ENCODE measurements around the gene PNLIPRP2.

PNLIPRP2 gene

GRCh38 chr10:116679351-116679750 lies 58.6 kb downstream of the PNLIPRP2 start:
- H3K4me2 ChIP-seq (ENCODE audit: low read length), result no peak overlapping the region
- H4K20me1 ChIP-seq (ENCODE audit: control insufficient read depth, insufficient read depth, low read depth, low read length), result no peaks in the 10 kb centered on the region
- H3K79me2 ChIP-seq (ENCODE audit: control insufficient read depth, low read length), result no peaks in the 10 kb centered on the region
- no peaks in the 10 kb centered on the region for H3K36me3 ChIP-seq (ENCODE audit: control insufficient read depth, low read length)
- H3K27ac ChIP-seq (ENCODE audit: low read depth, low read length), result no peak overlapping the region
- H3K27me3 ChIP-seq (ENCODE audit: control insufficient read depth, low read length), result no peaks in the 10 kb centered on the region
- H3K4me1 ChIP-seq (ENCODE audit: control insufficient read depth, low read length), result no peaks in the 10 kb centered on the region
- H3F3A ChIP-seq (ENCODE audit: control insufficient read depth, insufficient read depth), result no peaks in the 10 kb centered on the region
- no peak for TF ChIP-seq EZH2phosphoT487 (IDR thresholded peaks at IDR 0.05; ENCODE audit: borderline replicate concordance, low read length)
- TF ChIP-seq CTCF (IDR thresholded peaks at IDR 0.05; ENCODE audit: low read depth, low read length, poor library complexity, severe bottlenecking), result no peak
- no peak overlapping the region for H3K4me3 ChIP-seq (ENCODE audit: low read length)
- H3K9me2 ChIP-seq (replicated peaks; ENCODE audit: control insufficient read depth, low read length), result no peaks in the 10 kb centered on the region
- no peaks in the 10 kb centered on the region for H3K9me3 ChIP-seq (ENCODE audit: control insufficient read depth, insufficient read depth, low read length)

GRCh38 chr10:116683166-116683565 lies 62.4 kb downstream of the PNLIPRP2 start:
- H4K20me1 ChIP-seq (ENCODE audit: control insufficient read depth, insufficient read depth, low read depth, low read length), result no peaks in the 10 kb centered on the region
- H3K4me2 ChIP-seq (ENCODE audit: low read length), result no peak overlapping the region
- H3K9me2 ChIP-seq (replicated peaks; ENCODE audit: control insufficient read depth, low read length), result no peaks in the 10 kb centered on the region
- no peak overlapping the region for H3K4me3 ChIP-seq (ENCODE audit: low read length)
- no peaks in the 10 kb centered on the region for H3K4me1 ChIP-seq (ENCODE audit: control insufficient read depth, low read length)
- H3K9me3 ChIP-seq (ENCODE audit: control insufficient read depth, insufficient read depth, low read length), result no peaks in the 10 kb centered on the region
- H3F3A ChIP-seq (ENCODE audit: control insufficient read depth, insufficient read depth), result no peaks in the 10 kb centered on the region
- H3K36me3 ChIP-seq (ENCODE audit: control insufficient read depth, low read length), result no peaks in the 10 kb centered on the region
- H3K27ac ChIP-seq (ENCODE audit: low read depth, low read length), result no peak overlapping the region
- TF ChIP-seq EZH2phosphoT487 (IDR thresholded peaks at IDR 0.05; ENCODE audit: borderline replicate concordance, low read length) (no peak), CTCF (IDR thresholded peaks at IDR 0.05; ENCODE audit: low read depth, low read length, poor library complexity, severe bottlenecking) (no peak)
- H3K27me3 ChIP-seq (ENCODE audit: control insufficient read depth, low read length), result no peaks in the 10 kb centered on the region
- no peaks in the 10 kb centered on the region for H3K79me2 ChIP-seq (ENCODE audit: control insufficient read depth, low read length)

GRCh38 chr10:116683821-116684220 lies 63.1 kb downstream of the PNLIPRP2 start:
- no peak for TF ChIP-seq EZH2phosphoT487 (IDR thresholded peaks at IDR 0.05; ENCODE audit: borderline replicate concordance, low read length)
- no peak for TF ChIP-seq CTCF (IDR thresholded peaks at IDR 0.05; ENCODE audit: low read depth, low read length, poor library complexity, severe bottlenecking)
- Histone ChIP-seq H3K9me3 (ENCODE audit: control insufficient read depth, insufficient read depth, low read length) (no peaks in the 10 kb centered on the region), H3K4me1 (ENCODE audit: control insufficient read depth, low read length) (no peaks in the 10 kb centered on the region), H3K4me3 (ENCODE audit: low read length) (no peak overlapping the region), H3K27me3 (ENCODE audit: control insufficient read depth, low read length) (no peaks in the 10 kb centered on the region), H3K36me3 (ENCODE audit: control insufficient read depth, low read length) (no peaks in the 10 kb centered on the region), H3K9me2 (replicated peaks; ENCODE audit: control insufficient read depth, low read length) (no peaks in the 10 kb centered on the region), H4K20me1 (ENCODE audit: control insufficient read depth, insufficient read depth, low read depth, low read length) (no peaks in the 10 kb centered on the region), H3F3A (ENCODE audit: control insufficient read depth, insufficient read depth) (no peaks in the 10 kb centered on the region), H3K27ac (ENCODE audit: low read depth, low read length) (no peak overlapping the region), H3K79me2 (ENCODE audit: control insufficient read depth, low read length) (no peaks in the 10 kb centered on the region), H3K4me2 (ENCODE audit: low read length) (no peak overlapping the region)

- Histone ChIP-seq H3K36me3 (ENCODE audit: control insufficient read depth, low read length) (no peaks in the 10 kb centered on the region), H3K4me3 (ENCODE audit: low read length) (no peak overlapping the region), H3K9me2 (replicated peaks; ENCODE audit: control insufficient read depth, low read length) (no peaks in the 10 kb centered on the region), H3K9me3 (ENCODE audit: control insufficient read depth, insufficient read depth, low read length) (no peaks in the 10 kb centered on the region), H3K4me2 (ENCODE audit: low read length) (no peak overlapping the region), H3F3A (ENCODE audit: control insufficient read depth, insufficient read depth) (no peaks in the 10 kb centered on the region), H3K27ac (ENCODE audit: low read depth, low read length) (no peak overlapping the region), H3K27me3 (ENCODE audit: control insufficient read depth, low read length) (no peaks in the 10 kb centered on the region), H4K20me1 (ENCODE audit: control insufficient read depth, insufficient read depth, low read depth, low read length) (no peaks in the 10 kb centered on the region), H3K79me2 (ENCODE audit: control insufficient read depth, low read length) (no peaks in the 10 kb centered on the region), H3K4me1 (ENCODE audit: control insufficient read depth, low read length) (no peaks in the 10 kb centered on the region)
- no peak for TF ChIP-seq EZH2phosphoT487 (IDR thresholded peaks at IDR 0.05; ENCODE audit: borderline replicate concordance, low read length)
- no peak for TF ChIP-seq CTCF (IDR thresholded peaks at IDR 0.05; ENCODE audit: low read depth, low read length, poor library complexity, severe bottlenecking)
Observed at GRCh38 chr10:116684781-116685180, 64.0 kb downstream of the PNLIPRP2 start.

All from DOHH2 (cell line).